GM12892 (cell line): Measurements from ENCODE around the gene TMEM92.

Experiments used
- DNase-seq: peaks from one replicate; pipeline ENCODE4 v3.0.0; 2011; ENCODE audit not compliant: insufficient read length
- FAIRE-seq: peaks from 2 replicates; lab custom pipeline; 2011; peaks lifted over from hg19 to GRCh38; lab: Jason Lieb, UNC
- POLR2A ChIP-seq: IDR thresholded peaks from 2 replicates; pipeline ENCODE4 v1.6.1; 2011; ENCODE audit warnings: low read depth, low read length, control low read depth
- POLR2AphosphoS5 ChIP-seq: IDR thresholded peaks from 2 replicates; pipeline ENCODE4 v1.6.1; 2011; ENCODE audit warnings: low read depth, low read length, control low read depth
- TAF1 ChIP-seq: IDR thresholded peaks from 2 replicates; pipeline ENCODE4 v1.6.1; 2011; ENCODE audit warnings: low read depth, mild to moderate bottlenecking, control low read depth, low read length, borderline replicate concordance

Gene TMEM92

DNA sequence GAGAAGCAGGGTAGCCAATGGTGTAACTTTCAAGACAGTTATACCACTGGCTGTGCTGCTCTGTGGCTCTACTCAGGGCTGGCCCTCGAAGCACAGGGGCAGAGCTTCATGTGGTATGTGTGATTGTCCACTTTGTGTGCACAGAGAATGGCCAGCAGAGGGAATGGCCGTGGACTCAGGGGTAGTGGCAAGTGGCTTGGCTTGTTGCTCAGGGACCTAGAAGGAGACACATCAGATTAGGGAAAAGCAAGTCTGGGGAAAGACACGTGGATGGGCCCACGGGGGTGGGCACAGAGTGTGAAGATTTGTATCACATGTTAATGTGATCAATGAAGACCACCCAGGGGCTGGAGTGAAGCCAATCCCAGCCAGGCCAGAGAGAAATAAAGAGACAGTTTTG is 51.6 kb downstream of the TMEM92 start:
- no peak for TF ChIP-seq POLR2A
- no peak for TF ChIP-seq TAF1
- TF ChIP-seq POLR2AphosphoS5: no peak
- DNase-seq: no peak
- FAIRE-seq: no peak

- TF ChIP-seq TAF1 (no peak), POLR2AphosphoS5 (no peak), POLR2A (no peak)
- FAIRE-seq: no peak
- no peak for DNase-seq
Observed at GRCh38 chr17:50326831-50327364, 52.6 kb downstream of the TMEM92 start.

DNA sequence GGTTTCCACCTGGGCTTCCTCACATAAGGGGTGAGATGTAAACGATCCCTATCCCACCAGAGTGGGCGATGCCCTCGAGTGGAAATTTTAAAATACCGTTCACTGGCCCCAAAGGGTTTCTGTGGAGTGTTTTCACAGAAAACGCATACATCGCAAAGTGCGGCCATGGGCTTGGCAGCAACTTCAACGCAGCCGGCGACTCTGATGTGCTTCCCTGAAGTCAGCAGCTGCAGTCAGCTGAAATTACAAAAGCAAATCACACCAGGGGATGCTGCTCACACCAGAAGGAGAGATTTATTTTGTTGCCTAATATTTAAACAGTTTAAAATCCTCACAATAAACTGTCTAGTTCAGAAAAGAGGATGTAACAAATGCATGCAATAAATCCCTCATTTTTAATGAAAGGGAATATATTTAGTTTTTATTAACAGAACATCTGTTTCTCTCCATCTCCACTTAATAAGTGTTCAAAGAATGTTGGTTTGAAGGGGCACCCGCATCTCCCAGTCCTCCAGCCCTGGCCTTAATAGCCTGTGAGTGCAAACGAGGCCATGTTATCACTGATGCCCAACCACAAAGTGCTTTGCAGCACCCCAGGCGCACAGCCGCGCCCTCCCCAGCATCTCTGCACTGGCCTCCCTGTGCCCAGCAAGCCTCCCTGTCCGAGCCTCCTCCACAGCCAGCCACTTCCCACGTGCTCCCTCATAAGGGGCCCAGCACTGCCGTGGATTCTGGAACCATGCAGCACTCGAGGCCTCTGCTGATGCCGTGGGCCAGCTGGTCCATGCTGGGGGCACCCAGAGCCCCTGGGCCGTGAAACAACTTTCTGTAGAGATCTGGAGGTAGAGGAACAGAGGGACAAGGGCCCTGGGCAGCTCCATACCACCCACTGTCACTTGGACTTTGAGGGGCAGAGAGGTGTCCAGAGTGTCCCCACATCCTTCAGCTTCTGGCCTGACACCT is 54.4 kb downstream of the TMEM92 start:
- no peak for DNase-seq

DNA sequence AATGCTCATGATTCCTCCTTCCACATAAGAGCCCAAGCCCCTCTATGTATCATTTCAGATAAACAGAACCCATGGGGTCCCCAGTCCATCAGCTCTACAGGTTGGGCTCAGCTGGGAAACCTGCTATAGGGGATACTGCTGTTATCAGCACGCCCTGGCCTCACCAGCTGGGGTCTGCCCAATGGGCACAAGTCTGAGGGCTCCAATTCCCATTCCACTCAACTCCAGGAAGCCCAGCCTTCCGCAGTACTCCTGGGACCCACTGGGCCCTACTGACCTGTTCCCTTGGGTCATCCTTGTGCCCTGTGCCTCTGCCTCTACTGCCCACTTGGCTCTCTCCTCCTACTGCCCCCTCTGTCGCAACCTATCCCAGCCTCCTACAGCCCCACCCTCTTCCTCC is 55.5 kb downstream of the TMEM92 start:
- DNase-seq: no peak
- TF ChIP-seq POLR2A: no peak
- TF ChIP-seq TAF1: no peak
- TF ChIP-seq POLR2AphosphoS5: no peak
- FAIRE-seq: no peak

More for the DNA sequence above, 54.4 kb downstream of the TMEM92 start:
- TF ChIP-seq POLR2A: no peak
- TF ChIP-seq POLR2AphosphoS5: no peak
- no peak for TF ChIP-seq TAF1
- FAIRE-seq: no peak

DNA sequence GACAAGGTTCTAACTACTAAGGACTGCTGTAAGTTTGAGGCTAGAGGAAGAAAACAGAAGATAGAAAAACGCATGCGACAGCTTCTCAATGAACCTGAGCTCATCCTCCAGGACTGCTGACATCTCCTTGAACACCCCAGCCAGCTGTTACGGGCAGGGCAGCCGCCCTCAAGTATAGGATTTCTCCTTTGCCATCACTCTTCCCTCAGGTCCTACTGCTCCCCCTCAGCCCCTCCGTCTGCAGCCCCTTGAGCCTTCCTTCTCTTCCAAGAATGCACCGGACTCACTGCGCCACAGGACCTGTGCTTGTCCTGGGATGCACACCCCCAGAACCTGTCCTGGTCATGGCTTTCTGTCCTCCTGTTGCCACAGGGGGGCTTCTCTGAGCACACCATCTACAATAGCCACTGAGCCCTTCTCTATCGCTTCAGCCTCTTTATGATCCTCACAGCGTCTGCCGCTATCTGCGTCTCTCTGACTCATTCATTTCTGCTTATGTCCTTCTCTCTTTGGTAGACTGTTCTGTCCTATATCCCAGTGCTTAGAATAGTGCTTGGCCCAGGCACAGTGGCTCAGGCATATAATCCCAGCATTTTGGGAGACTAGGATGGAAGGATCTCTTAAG is 56.0 kb downstream of the TMEM92 start:
- DNase-seq (no peak), FAIRE-seq (no peak)
- TF ChIP-seq POLR2A (no peak), POLR2AphosphoS5 (no peak), TAF1 (no peak)
